Glomerular visceral epithelial cell (primary cell): Measurements from ENCODE around the gene CCDC7.
"Not testable (repeated sequence)": the region's sequence is repeated elsewhere in the genome, so short reads cannot be mapped to it uniquely, and the experiment has no call there.

ENCODE experiments used
- DNase-seq: peaks from one replicate; pipeline ENCODE4 v3.0.0-alpha.2; 2016; ENCODE audit errors: extremely low spot score

Gene CCDC7

DNA sequence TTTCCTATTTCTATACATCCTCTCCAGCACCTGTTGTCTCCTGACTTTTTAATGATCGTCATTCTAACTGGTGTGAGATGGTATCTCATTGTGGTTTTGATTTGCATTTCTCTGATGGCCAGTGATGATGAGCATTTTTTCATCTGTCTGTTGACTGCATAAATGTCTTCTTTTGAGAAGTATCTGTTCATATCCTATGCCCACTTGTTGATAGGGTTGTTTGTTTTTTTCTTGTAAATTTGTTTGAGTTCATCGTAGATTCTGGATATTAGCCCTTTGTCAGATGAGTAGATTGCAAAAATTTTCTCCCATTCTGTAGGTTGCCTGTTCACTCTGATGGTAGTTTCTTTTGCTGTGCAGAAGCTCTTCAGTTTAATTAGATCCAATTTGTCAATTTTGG, 253.7 kb downstream of the CCDC7 start:
- DNase-seq = not testable (repeated sequence)

GRCh38 chr10:32713560-32713959, 267.6 kb downstream of the CCDC7 start:
- no peak for DNase-seq

- DNase-seq = no peak
Observed at GRCh38 chr10:32731527-32731926, 285.6 kb downstream of the CCDC7 start.

- no peak for DNase-seq
Observed at GRCh38 chr10:32738958-32739357, 293.0 kb downstream of the CCDC7 start.

- no peak for DNase-seq
Observed at GRCh38 chr10:32744321-32744720, 298.4 kb downstream of the CCDC7 start.

DNA sequence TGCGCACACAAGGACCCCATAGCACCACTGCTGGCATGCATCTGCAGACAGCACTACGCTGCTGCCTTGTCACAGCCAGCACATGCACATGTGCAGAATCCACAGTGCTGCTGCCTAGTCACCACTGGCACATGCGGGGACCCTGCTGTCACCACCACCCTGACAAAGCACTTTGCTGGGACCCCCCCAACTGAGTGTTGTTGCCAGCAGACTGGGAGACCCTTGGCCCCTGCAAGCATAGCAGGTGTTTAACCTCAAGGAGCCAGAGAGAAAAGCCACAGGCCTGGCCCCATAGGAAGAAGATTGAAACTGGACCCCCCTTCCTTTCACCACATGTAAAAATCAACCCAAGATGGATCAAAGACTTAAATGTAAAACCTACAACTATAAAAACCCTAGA, 300.9 kb downstream of the CCDC7 start:
- no peak for DNase-seq

- DNase-seq = no peak
Observed at GRCh38 chr10:32751582-32751981, 305.6 kb downstream of the CCDC7 start.

DNA sequence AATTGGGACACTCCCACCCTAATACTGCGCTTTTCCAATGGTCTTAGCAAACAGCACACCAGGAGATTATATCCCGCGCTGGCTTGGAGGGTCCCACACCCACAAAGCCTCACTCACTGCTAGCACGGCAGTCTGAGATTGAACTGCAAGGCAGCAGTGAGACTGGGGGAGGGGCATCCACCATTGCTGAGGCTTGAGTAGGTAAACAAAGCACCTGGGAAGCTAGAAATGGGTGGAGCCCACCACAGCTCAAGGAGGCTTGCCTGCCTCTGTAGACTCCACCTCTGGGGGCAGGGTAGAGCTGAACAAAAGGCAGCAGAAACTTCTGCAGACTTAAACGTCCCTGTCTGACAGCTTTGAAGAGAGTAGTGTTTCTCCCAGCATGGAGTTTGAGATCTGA, 309.0 kb downstream of the CCDC7 start:
- DNase-seq = not testable (repeated sequence)

- DNase-seq = no peak
Observed at GRCh38 chr10:32771217-32771616, 325.3 kb downstream of the CCDC7 start.

DNA sequence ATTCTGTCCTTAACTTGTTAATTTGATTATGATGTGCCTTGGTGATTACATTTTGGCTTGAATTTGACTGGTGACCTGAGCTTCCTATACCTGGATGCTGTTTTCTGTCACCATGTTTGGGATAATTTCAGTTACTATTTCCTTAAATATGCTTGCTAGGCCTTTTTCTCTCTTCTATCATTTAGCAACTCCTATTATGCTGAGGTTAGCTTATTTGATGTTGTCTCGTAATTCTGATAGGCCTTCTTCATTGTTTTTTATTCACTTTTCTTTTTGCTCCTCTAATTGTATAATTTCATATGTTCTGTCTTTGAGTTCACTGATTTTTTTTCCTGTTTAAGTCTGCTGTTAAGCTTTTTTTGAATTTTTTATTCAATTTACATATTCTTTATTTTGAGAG, 327.2 kb downstream of the CCDC7 start:
- DNase-seq = no peak

DNA sequence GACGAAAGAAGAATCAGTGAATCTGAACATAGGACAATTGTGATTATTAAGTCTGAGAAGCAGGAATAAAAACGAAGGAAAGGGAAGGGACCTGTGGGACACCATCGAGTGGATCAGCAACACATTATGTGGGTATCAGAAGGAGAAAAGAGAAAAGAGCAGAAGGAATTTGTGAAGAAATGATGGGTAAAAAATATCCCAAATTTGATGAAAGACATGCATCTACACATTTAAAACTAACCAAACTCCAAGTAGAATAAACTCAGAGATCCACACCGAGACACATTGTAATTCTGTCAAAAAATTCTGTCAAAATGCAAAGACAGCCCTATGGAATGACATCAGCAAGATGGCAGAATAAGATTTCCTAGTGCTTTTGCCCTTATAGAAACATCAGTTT, 341.0 kb downstream of the CCDC7 start:
- no peak for DNase-seq

DNA sequence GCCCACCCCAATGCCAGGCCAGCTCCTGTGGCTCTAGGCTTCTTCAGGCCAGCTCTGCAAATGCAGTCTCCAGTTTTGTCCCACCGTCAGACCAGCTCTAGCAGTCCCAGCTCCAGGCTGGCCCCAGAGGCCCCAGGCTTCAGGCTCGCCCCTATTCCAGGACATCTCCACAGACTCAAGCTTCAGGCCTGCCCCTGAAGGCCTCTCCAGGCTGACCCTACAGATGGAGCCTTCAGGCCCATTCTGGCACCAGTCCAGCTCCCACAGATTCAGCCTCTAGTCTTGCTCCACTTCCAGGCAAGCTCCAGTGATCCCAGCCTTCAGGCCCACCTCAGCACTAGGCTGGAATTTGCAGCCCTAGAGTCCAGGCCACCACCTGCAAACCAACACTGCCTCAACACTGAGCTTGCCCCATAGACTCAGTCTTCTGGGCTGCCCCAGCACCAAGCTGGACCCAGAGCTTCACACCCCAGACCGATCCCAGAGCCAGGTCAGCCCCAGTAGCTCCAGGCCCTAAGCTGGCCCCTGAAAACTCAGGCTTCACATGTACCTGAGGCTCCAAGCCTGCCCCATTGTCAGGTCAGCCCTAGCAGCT, 341.8 kb downstream of the CCDC7 start:
- DNase-seq = peak; percentile 2

GRCh38 chr10:32788359-32788758, 342.4 kb downstream of the CCDC7 start:
- no peak for DNase-seq

DNA sequence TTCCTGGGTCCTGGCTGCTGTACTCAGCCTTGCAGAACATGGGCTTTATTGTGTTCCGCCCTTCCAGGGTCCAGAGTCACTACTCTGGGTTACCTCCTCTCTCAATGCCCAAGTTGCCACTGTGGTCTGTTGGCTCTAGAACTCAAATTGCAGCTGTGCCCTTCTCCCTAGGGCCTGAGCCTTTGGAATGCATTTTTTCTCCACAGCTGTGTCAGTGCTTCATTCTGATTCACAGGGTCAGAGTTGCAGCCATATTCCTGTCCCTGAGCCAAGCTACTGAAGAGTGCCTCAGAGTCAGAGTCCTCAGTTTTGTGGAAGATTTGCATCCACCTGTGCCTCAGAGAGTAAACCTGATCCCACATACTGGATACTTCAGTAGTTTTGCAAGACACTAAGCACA, 344.5 kb downstream of the CCDC7 start:
- DNase-seq = no peak

GRCh38 chr10:32793033-32793432, 347.1 kb downstream of the CCDC7 start:
- DNase-seq = no peak

DNA sequence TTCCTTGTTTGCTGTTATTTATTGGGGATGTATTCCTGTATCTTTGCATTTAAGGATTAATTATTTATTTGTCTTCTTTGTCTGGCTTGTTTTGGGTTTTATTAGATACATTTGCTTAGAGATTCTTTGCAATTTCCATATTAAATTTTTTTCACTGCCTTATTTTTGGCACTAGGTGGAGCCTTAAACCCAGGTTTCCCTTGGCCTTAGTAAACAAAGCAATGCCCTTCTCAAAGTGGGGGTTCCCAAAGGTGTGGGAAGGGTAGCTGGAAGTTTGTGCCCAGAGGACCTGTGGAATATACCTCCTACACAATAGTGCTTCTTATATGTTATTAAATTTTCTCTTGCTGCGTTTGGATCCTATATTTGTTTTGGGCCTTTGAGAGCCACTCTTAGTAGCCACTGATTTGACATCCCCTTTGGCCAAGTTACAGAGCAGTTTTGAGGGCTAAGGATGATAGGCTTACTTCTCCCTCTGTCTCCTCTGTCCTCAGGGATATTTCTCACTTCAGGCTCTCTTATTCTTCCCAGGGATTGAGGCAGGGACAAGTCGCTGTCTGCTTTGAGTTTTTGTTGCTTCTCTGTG, 349.8 kb downstream of the CCDC7 start:
- DNase-seq = peak; percentile 40

DNA sequence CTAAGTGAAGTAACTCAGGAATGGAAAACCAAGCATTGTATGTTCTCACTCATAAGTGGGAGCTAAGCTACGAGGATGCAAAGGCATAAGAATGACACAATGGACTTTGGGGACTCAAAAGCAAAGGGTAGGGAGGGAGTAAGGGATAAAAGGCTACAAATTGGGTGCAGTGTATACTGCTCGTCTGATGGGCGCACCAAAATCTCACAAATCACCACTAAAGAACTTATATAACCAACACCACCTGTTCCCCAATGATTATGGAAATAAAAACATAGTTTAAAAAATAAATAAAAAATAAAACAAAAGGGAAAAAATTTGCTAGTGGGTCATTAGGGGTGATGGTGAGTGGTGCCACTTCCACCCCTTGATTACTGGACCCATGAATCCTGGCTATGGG, 351.5 kb downstream of the CCDC7 start:
- not testable (repeated sequence) for DNase-seq

DNA sequence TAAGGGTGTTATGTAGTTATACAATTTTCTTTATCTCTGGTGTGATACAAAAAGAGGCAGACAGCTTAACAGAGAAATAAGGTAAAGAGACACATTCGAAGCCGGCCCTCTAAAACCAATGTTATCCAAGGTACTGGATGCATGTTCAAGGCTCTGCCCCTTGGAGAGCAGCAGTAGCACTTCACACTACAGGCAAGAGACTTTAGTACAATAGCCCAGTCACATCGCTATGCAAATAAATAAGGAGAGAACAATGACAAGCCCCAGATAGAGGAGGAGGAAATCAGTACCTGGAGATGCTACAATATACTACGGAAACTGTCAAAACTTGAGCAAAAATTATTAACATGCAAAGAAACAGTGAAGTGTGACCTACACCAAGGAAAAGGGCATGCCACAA, 401.0 kb downstream of the CCDC7 start:
- DNase-seq = no peak

DNA sequence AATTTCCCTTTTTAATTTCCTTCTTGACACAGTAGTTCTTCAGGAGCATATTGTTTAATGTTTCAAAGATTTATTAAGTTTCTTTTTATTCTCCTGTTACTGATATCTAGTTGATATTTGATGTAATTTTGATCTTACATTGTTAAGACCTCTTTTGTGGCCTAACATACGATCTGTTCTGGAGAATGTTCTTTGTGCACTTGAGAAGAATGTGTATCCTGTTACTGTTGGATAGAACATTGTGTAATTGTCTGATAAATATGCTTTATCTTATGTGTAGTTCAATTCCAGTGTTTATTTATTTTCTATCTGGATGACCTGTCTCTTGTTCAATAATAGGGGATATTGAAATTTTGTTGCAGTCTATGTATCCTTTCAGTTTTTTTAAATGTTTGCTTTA, 405.4 kb downstream of the CCDC7 start:
- no peak for DNase-seq

GRCh38 chr10:32854435-32854834, 408.5 kb downstream of the CCDC7 start:
- no peak for DNase-seq

DNA sequence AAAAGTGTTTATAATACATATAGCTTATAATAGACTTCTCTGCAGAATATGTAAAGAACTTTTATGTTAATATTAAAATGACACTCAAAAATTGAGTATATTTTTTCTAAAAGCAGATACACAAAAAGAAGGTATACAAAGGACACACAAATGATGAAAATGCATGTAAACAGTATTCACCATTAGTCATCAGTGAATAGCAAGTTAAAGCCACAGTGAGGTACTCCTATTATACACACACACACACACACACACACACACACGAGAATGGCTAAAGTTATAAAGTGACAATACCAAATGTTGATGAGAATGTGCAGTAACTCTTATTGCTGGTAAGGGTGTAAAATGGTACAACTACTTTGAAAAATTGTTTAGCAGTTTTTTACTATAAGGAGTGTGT, 419.2 kb downstream of the CCDC7 start:
- no peak for DNase-seq

DNA sequence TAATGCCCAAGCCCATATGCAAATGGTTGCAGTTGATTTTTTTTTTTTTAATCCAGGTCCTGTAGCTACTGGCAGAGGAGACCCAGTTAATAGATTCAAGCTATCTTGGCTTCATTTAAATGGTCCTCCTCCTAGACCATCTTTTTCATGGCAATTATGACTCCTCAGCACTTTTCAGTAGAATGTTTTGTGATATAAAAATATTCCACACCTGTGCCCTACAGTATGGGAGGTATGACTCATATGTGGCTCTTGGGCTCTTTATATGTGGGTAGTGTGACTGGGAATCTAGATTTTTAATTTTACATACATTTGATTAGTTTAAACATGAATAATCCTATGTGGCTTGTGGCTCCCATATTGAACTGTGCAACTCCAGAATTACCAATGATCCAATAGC, 432.0 kb downstream of the CCDC7 start:
- no peak for DNase-seq

- no peak for DNase-seq
Observed at GRCh38 chr10:32878646-32879045, 432.7 kb downstream of the CCDC7 start.

DNA sequence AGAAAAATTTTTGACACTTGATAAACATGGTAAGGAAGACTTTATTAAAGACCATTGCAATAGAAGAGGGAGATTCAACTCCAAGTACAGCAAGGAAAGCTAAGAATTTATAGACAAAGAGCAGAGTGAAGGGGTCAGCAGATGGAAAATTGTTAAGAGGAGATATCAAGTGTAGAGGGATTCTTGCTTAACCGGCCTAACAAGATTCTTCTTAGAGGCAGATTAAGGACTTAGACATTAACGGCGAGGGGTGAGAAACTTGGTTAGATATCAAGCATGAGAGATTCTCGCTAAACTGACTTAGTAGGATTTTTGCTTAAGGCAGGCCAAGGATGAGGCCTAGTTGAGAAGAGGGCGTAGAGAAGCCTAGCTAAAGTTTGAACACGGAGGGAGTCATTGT, 436.1 kb downstream of the CCDC7 start:
- DNase-seq = no peak
